SKM-1 treated with dmso at 0.1 percent for 144 hours (cell line): Measurements from ENCODE around the gene SGSM1.
"Not testable (repeated sequence)": the region's sequence is repeated elsewhere in the genome, so short reads cannot be mapped to it uniquely, and the experiment has no call there.

ENCODE experiments used
- DNase-seq: peaks from one replicate; lab custom pipeline; 2025; ENCODE audit not compliant: unreplicated experiment; lab: John Stamatoyannopoulos, UW

Gene SGSM1

GRCh38 chr22:24893341-24894070, 87.5 kb downstream of the SGSM1 start:
- no peak for DNase-seq

- DNase-seq, result peak; percentile 82
These were observed 88.4 kb downstream of the SGSM1 start for GRCh38 chr22:24894220-24894975.

GRCh38 chr22:24894998-24895397, 89.0 kb downstream of the SGSM1 start:
- DNase-seq, result peak; percentile 56

GRCh38 chr22:24901448-24901847, 95.4 kb downstream of the SGSM1 start:
- DNase-seq, result no peak

- DNase-seq, result no peak
These were observed 99.9 kb downstream of the SGSM1 start for GRCh38 chr22:24905909-24906308.

GRCh38 chr22:24907101-24907500, 101.1 kb downstream of the SGSM1 start:
- not testable (repeated sequence) for DNase-seq

GRCh38 chr22:24920029-24920428, 114.0 kb downstream of the SGSM1 start:
- no peak for DNase-seq

GRCh38 chr22:24925586-24926427, 119.8 kb downstream of the SGSM1 start:
- no peak for DNase-seq

GRCh38 chr22:24926428-24926725, 120.4 kb downstream of the SGSM1 start:
- DNase-seq, result no peak

GRCh38 chr22:24926849-24927579, 121.0 kb downstream of the SGSM1 start:
- no peak for DNase-seq

GRCh38 chr22:24928322-24928721, 122.3 kb downstream of the SGSM1 start:
- DNase-seq, result no peak

- no peak for DNase-seq
These were observed 124.7 kb downstream of the SGSM1 start for GRCh38 chr22:24930678-24931077.

GRCh38 chr22:24935771-24936483, 129.9 kb downstream of the SGSM1 start:
- no peak for DNase-seq

GRCh38 chr22:24937114-24937513, 131.1 kb downstream of the SGSM1 start:
- peak; percentile 44 for DNase-seq

- peak; percentile 22 for DNase-seq
These were observed 132.8 kb downstream of the SGSM1 start for GRCh38 chr22:24938741-24939341.

- DNase-seq, result no peak
These were observed 136.3 kb downstream of the SGSM1 start for GRCh38 chr22:24942301-24942700.

- no peak for DNase-seq
These were observed 138.4 kb downstream of the SGSM1 start for GRCh38 chr22:24944217-24944937.

GRCh38 chr22:24945430-24945829, 139.4 kb downstream of the SGSM1 start:
- DNase-seq, result no peak

GRCh38 chr22:24947383-24947782, 141.4 kb downstream of the SGSM1 start:
- DNase-seq, result no peak
